AG20443 (cell line): Measurements from ENCODE around the gene ENO1.
"Not testable (repeated sequence)": the region's sequence is repeated elsewhere in the genome, so short reads cannot be mapped to it uniquely, and the experiment has no call there.

Experiments
- DNase-seq: peaks from one replicate; pipeline ENCODE4 v3.0.0; 2012; ENCODE audit warnings: low spot score, mixed read lengths

Gene ENO1

GRCh38 chr1:8845104-8846097, 33.1 kb downstream of the ENO1 start:
- no peak for DNase-seq

GRCh38 chr1:8844501-8845006, 33.9 kb downstream of the ENO1 start:
- no peak for DNase-seq

GRCh38 chr1:8841395-8841794, 37.1 kb downstream of the ENO1 start:
- no peak for DNase-seq

- no peak for DNase-seq
Measured at GRCh38 chr1:8839990-8840389, 38.5 kb downstream of the ENO1 start.

GRCh38 chr1:8835941-8836643, 42.4 kb downstream of the ENO1 start:
- peak; percentile 65 for DNase-seq

GRCh38 chr1:8831340-8831739, 47.1 kb downstream of the ENO1 start:
- DNase-seq, result no peak

GRCh38 chr1:8830732-8831131, 47.8 kb downstream of the ENO1 start:
- DNase-seq, result not testable (repeated sequence)

GRCh38 chr1:8825985-8826481, 52.5 kb downstream of the ENO1 start:
- DNase-seq, result peak; percentile 90

GRCh38 chr1:8823295-8823664, 55.2 kb downstream of the ENO1 start:
- DNase-seq, result no peak

- DNase-seq, result peak; percentile 81
Measured at GRCh38 chr1:8822373-8823294, 55.9 kb downstream of the ENO1 start.

- no peak for DNase-seq
Measured at GRCh38 chr1:8821084-8821483, 57.4 kb downstream of the ENO1 start.

- not testable (repeated sequence) for DNase-seq
Measured at GRCh38 chr1:8818789-8819188, 59.7 kb downstream of the ENO1 start.

- DNase-seq, result peak; percentile 20
Measured at GRCh38 chr1:8818325-8818775, 60.1 kb downstream of the ENO1 start.

- peak; percentile 99 for DNase-seq
Measured at GRCh38 chr1:8817412-8818324, 60.8 kb downstream of the ENO1 start, which contains the start of gene RERE. RERE (minus strand) TSS chr1:8817640.

- DNase-seq, result peak; percentile 26
Measured at GRCh38 chr1:8816831-8817411, 61.6 kb downstream of the ENO1 start.

- no peak for DNase-seq
Measured at GRCh38 chr1:8816264-8816663, 62.2 kb downstream of the ENO1 start.

- DNase-seq, result no peak
Measured at GRCh38 chr1:8815582-8816151, 62.8 kb downstream of the ENO1 start.

GRCh38 chr1:8814865-8815264, 63.6 kb downstream of the ENO1 start:
- DNase-seq, result no peak

GRCh38 chr1:8813991-8814390, 64.5 kb downstream of the ENO1 start:
- no peak for DNase-seq
